GM23338 (cell line): Measurements from ENCODE around the gene ANO6. TPM values are rescaled to one million over a fixed set of nuclear protein-coding genes. Genes with fewer than 3 reads are reported as not detected.

Experiments
- ATAC-seq: fragments of 200-7000 bp; cut with Tn5 transposase; 3 replicates; pipeline ENCODE4 v1.9.1; 2020
- DNase-seq: peaks from one replicate; pipeline ENCODE4 v3.0.0-alpha.2; 2015; ENCODE audit warnings: low spot score
- H2AFZ ChIP-seq: fragments of 200-600 bp; sonication (generic); 2 replicates; pipeline ENCODE4 v1.8.0; 2016; ENCODE audit warnings: antibody characterized with exemption, mild to moderate bottlenecking, moderate library complexity
- H3F3A ChIP-seq: fragments of 200-600 bp; sonication (generic); replicated peaks from 2 replicates; pipeline ENCODE4 v1.8.0; 2017; ENCODE audit warnings: antibody characterized with exemption, mixed run types, low read depth
- H3K27ac ChIP-seq: fragments of 200-600 bp; sonication (generic); 2 replicates; pipeline ENCODE4 v1.6.1; 2016; ENCODE audit warnings: low read depth
- H3K27me3 ChIP-seq: fragments of 200-600 bp; sonication (generic); 2 replicates; pipeline ENCODE4 v1.8.0; 2016; ENCODE audit warnings: mild to moderate bottlenecking, mixed run types, moderate library complexity; ENCODE audit not compliant: insufficient read depth
- H3K36me3 ChIP-seq: fragments of 200-600 bp; sonication (generic); 2 replicates; pipeline ENCODE4 v1.8.0; 2016; ENCODE audit warnings: mild to moderate bottlenecking; ENCODE audit not compliant: insufficient read depth
- H3K4me1 ChIP-seq: fragments of 200-600 bp; sonication (generic); 2 replicates; pipeline ENCODE4 v1.8.0; 2016; ENCODE audit warnings: mild to moderate bottlenecking, moderate library complexity; ENCODE audit not compliant: insufficient read depth
- H3K4me2 ChIP-seq: fragments of 200-600 bp; sonication (generic); 2 replicates; pipeline ENCODE4 v1.7.1; 2017; ENCODE audit warnings: mixed run types
- H3K4me3 ChIP-seq: fragments of 200-600 bp; sonication (generic); 2 replicates; pipeline ENCODE4 v1.6.1; 2016; ENCODE audit warnings: mixed run types
- H3K79me2 ChIP-seq: fragments of 200-600 bp; sonication (generic); replicated peaks from 2 replicates; pipeline ENCODE4 v1.8.0; 2017; ENCODE audit warnings: mild to moderate bottlenecking; ENCODE audit not compliant: insufficient read depth
- H3K9me2 ChIP-seq: fragments of 200-600 bp; sonication (generic); 2 replicates; pipeline ENCODE4 v1.8.0; 2017; ENCODE audit not compliant: insufficient read depth
- H4K20me1 ChIP-seq: fragments of 200-600 bp; sonication (generic); replicated peaks from 2 replicates; pipeline ENCODE4 v1.8.0; 2017; ENCODE audit warnings: mild to moderate bottlenecking; ENCODE audit not compliant: insufficient read depth
- H3K27ac Mint-ChIP-seq: 2 replicates; pipeline ENCODE4 v1.8.0; 2020; ENCODE audit warnings: inconsistent platforms, mild to moderate bottlenecking, moderate library complexity, mixed read lengths
- H3K27me3 Mint-ChIP-seq: 3 replicates; pipeline ENCODE4 v1.8.0; 2022; ENCODE audit warnings: low read depth, mild to moderate bottlenecking, moderate library complexity, mixed read lengths, inconsistent platforms; ENCODE audit not compliant: insufficient read depth, poor library complexity
- H3K36me3 Mint-ChIP-seq: 3 replicates; pipeline ENCODE4 v1.8.0; 2021; ENCODE audit warnings: low read depth, mild to moderate bottlenecking, inconsistent platforms, moderate library complexity, mixed read lengths
- H3K4me1 Mint-ChIP-seq: 3 replicates; pipeline ENCODE4 v1.8.0; 2020; ENCODE audit warnings: mild to moderate bottlenecking, inconsistent platforms, mixed read lengths
- H3K4me3 Mint-ChIP-seq: 3 replicates; pipeline ENCODE4 v1.8.0; 2021; ENCODE audit warnings: moderate library complexity, mild to moderate bottlenecking, inconsistent platforms, mixed read lengths
- H3K9me3 Mint-ChIP-seq: 3 replicates; pipeline ENCODE4 v1.8.0; 2020; ENCODE audit warnings: moderate library complexity, mild to moderate bottlenecking, inconsistent platforms, mixed read lengths
- CREB1 ChIP-seq: fragments of 250-450 bp; sonication (Bioruptor Pico); IDR thresholded peaks from 2 replicates; pipeline ENCODE4 v1.5.0; 2020; ENCODE audit warnings: low read depth, mild to moderate bottlenecking, moderate library complexity
- ETS1 ChIP-seq: IDR thresholded peaks from 2 replicates; pipeline ENCODE4 v1.6.1; 2016; ENCODE audit warnings: antibody characterized with exemption
- EZH2 ChIP-seq: fragments of 200-600 bp; sonication (generic); IDR thresholded peaks from one replicate; pipeline ENCODE4 v1.8.0; 2017; ENCODE audit warnings: antibody characterized with exemption, mild to moderate bottlenecking, low read depth; ENCODE audit not compliant: unreplicated experiment
- JUNB ChIP-seq: IDR thresholded peaks from one replicate; pipeline ENCODE4 v1.6.1; 2016; ENCODE audit warnings: antibody characterized with exemption; ENCODE audit not compliant: unreplicated experiment
- NANOG ChIP-seq: IDR thresholded peaks from 2 replicates; pipeline ENCODE4 v1.6.1; 2016; ENCODE audit warnings: antibody characterized with exemption, borderline replicate concordance
- POLR2AphosphoS5 ChIP-seq: IDR thresholded peaks from 2 replicates; pipeline ENCODE4 v1.6.1; 2016; ENCODE audit warnings: antibody characterized with exemption, low read depth
- STAT1 ChIP-seq: IDR thresholded peaks from one replicate; pipeline ENCODE4 v1.6.1; 2016; ENCODE audit warnings: antibody characterized with exemption; ENCODE audit not compliant: unreplicated experiment
- ZNF114 ChIP-seq: fragments of 250-450 bp; sonication (Bioruptor Pico); IDR thresholded peaks from 2 replicates; pipeline ENCODE4 v1.5.0; 2020; ENCODE audit warnings: mild to moderate bottlenecking, moderate library complexity
- polyA plus RNA-seq: library from polyadenylated mRNA; unstranded; fragments of >200 nt; fragmentation: Nextera tagmentation; extraction: Ambion mirVana; gene quantifications from 2 replicates; pipeline ENCODE4 v1.2.1, GENCODE V29; 2016
- total RNA-seq: library from RNA; depleted of rRNA; stranded (reverse); fragments of >200 nt; shearing (Covaris generic); gene quantifications from 2 replicates; pipeline ENCODE4 v1.2.3, GENCODE V29; 2014
- TF ChIP-seq, protein P1 (sequence below): fragments of 250-450 bp; sonication (Bioruptor Pico); IDR thresholded peaks from 2 replicates; pipeline ENCODE4 v1.5.0; 2020; ENCODE audit warnings: mild to moderate bottlenecking, moderate library complexity
- TF ChIP-seq, protein P2 (sequence below): IDR thresholded peaks from one replicate; pipeline ENCODE4 v1.6.1; 2018; ENCODE audit warnings: antibody characterized with exemption; ENCODE audit not compliant: unreplicated experiment

The ANO6 gene
- total and polyA plus RNA-seq, 2 experiments from 2014 or later = 21.1 to 48.9 TPM

GRCh38 chr12:45468751-45469615 is 253.1 kb downstream of the ANO6 start (continued):
- TF ChIP-seq, protein P1, sequence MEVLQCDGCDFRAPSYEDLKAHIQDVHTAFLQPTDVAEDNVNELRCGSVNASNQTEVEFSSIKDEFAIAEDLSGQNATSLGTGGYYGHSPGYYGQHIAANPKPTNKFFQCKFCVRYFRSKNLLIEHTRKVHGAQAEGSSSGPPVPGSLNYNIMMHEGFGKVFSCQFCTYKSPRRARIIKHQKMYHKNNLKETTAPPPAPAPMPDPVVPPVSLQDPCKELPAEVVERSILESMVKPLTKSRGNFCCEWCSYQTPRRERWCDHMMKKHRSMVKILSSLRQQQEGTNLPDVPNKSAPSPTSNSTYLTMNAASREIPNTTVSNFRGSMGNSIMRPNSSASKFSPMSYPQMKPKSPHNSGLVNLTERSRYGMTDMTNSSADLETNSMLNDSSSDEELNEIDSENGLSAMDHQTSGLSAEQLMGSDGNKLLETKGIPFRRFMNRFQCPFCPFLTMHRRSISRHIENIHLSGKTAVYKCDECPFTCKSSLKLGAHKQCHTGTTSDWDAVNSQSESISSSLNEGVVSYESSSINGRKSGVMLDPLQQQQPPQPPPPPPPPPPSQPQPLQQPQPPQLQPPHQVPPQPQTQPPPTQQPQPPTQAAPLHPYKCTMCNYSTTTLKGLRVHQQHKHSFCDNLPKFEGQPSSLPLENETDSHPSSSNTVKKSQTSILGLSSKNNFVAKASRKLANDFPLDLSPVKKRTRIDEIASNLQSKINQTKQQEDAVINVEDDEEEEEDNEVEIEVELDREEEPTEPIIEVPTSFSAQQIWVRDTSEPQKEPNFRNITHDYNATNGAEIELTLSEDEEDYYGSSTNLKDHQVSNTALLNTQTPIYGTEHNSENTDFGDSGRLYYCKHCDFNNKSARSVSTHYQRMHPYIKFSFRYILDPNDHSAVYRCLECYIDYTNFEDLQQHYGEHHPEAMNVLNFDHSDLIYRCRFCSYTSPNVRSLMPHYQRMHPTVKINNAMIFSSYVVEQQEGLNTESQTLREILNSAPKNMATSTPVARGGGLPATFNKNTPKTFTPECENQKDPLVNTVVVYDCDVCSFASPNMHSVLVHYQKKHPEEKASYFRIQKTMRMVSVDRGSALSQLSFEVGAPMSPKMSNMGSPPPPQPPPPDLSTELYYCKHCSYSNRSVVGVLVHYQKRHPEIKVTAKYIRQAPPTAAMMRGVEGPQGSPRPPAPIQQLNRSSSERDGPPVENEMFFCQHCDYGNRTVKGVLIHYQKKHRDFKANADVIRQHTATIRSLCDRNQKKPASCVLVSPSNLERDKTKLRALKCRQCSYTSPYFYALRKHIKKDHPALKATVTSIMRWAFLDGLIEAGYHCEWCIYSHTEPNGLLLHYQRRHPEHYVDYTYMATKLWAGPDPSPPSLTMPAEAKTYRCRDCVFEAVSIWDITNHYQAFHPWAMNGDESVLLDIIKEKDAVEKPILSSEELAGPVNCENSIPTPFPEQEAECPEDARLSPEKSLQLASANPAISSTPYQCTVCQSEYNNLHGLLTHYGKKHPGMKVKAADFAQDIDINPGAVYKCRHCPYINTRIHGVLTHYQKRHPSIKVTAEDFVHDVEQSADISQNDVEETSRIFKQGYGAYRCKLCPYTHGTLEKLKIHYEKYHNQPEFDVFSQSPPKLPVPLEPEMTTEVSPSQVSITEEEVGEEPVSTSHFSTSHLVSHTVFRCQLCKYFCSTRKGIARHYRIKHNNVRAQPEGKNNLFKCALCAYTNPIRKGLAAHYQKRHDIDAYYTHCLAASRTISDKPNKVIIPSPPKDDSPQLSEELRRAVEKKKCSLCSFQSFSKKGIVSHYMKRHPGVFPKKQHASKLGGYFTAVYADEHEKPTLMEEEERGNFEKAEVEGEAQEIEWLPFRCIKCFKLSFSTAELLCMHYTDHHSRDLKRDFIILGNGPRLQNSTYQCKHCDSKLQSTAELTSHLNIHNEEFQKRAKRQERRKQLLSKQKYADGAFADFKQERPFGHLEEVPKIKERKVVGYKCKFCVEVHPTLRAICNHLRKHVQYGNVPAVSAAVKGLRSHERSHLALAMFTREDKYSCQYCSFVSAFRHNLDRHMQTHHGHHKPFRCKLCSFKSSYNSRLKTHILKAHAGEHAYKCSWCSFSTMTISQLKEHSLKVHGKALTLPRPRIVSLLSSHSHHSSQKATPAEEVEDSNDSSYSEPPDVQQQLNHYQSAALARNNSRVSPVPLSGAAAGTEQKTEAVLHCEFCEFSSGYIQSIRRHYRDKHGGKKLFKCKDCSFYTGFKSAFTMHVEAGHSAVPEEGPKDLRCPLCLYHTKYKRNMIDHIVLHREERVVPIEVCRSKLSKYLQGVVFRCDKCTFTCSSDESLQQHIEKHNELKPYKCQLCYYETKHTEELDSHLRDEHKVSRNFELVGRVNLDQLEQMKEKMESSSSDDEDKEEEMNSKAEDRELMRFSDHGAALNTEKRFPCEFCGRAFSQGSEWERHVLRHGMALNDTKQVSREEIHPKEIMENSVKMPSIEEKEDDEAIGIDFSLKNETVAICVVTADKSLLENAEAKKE (CRISPR knock-in tag) = no peak
- no peak for TF ChIP-seq NANOG
- TF ChIP-seq POLR2AphosphoS5 = no peak

- Histone ChIP-seq H2AFZ (no peak overlapping the region), H3F3A (no peaks in the 10 kb centered on the region), H3K9me2 (peaks cover 17% of the 10 kb centered on the region; the same call in 1 of the 2 replicates), H3K27ac (no peak overlapping the region), H3K4me1 (no peaks in the 10 kb centered on the region), H3K4me2 (no peak overlapping the region), H3K4me3 (no peak overlapping the region), H3K27me3 (no peaks in the 10 kb centered on the region), H3K79me2 (no peaks in the 10 kb centered on the region), H4K20me1 (no peaks in the 10 kb centered on the region), H3K36me3 (no peaks in the 10 kb centered on the region)
- Mint-ChIP-seq H3K27me3 (peaks cover 2% of the 10 kb centered on the region), H3K4me1 (no peaks in the 10 kb centered on the region), H3K4me3 (no peak overlapping the region), H3K9me3 (peaks cover 8% of the 10 kb centered on the region; the same call in 1 of the 3 replicates), H3K36me3 (no peaks in the 10 kb centered on the region; the same call in 2 of the 3 replicates), H3K27ac (no peak overlapping the region)
- ATAC-seq (no peak), DNase-seq (no peak)
- TF ChIP-seq CREB1 (CRISPR knock-in tag) = no peak
- TF ChIP-seq, protein P2, sequence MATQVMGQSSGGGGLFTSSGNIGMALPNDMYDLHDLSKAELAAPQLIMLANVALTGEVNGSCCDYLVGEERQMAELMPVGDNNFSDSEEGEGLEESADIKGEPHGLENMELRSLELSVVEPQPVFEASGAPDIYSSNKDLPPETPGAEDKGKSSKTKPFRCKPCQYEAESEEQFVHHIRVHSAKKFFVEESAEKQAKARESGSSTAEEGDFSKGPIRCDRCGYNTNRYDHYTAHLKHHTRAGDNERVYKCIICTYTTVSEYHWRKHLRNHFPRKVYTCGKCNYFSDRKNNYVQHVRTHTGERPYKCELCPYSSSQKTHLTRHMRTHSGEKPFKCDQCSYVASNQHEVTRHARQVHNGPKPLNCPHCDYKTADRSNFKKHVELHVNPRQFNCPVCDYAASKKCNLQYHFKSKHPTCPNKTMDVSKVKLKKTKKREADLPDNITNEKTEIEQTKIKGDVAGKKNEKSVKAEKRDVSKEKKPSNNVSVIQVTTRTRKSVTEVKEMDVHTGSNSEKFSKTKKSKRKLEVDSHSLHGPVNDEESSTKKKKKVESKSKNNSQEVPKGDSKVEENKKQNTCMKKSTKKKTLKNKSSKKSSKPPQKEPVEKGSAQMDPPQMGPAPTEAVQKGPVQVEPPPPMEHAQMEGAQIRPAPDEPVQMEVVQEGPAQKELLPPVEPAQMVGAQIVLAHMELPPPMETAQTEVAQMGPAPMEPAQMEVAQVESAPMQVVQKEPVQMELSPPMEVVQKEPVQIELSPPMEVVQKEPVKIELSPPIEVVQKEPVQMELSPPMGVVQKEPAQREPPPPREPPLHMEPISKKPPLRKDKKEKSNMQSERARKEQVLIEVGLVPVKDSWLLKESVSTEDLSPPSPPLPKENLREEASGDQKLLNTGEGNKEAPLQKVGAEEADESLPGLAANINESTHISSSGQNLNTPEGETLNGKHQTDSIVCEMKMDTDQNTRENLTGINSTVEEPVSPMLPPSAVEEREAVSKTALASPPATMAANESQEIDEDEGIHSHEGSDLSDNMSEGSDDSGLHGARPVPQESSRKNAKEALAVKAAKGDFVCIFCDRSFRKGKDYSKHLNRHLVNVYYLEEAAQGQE = no peak
- TF ChIP-seq JUNB = no peak
- no peak for TF ChIP-seq EZH2
- TF ChIP-seq STAT1 = no peak
- no peak for TF ChIP-seq NANOG
- TF ChIP-seq ZNF114 (CRISPR knock-in tag) = no peak
- no peak for TF ChIP-seq ETS1
Observed at GRCh38 chr12:45469902-45470301, 254.0 kb downstream of the ANO6 start.
